VCaP (cell line): ENCODE data around the gene PIGT.

Experiments used
- H3K27ac ChIP-seq: fragments of 450-650 bp; 2 replicates; pipeline ENCODE4 v1.5.1; 2017
- TF ChIP-seq, protein P1 (sequence below): fragments of 450-650 bp; conservative IDR thresholded peaks from 2 replicates; pipeline ENCODE4 v1.5.1; 2017; ENCODE audit warnings: mild to moderate bottlenecking, moderate library complexity

Gene PIGT

DNA sequence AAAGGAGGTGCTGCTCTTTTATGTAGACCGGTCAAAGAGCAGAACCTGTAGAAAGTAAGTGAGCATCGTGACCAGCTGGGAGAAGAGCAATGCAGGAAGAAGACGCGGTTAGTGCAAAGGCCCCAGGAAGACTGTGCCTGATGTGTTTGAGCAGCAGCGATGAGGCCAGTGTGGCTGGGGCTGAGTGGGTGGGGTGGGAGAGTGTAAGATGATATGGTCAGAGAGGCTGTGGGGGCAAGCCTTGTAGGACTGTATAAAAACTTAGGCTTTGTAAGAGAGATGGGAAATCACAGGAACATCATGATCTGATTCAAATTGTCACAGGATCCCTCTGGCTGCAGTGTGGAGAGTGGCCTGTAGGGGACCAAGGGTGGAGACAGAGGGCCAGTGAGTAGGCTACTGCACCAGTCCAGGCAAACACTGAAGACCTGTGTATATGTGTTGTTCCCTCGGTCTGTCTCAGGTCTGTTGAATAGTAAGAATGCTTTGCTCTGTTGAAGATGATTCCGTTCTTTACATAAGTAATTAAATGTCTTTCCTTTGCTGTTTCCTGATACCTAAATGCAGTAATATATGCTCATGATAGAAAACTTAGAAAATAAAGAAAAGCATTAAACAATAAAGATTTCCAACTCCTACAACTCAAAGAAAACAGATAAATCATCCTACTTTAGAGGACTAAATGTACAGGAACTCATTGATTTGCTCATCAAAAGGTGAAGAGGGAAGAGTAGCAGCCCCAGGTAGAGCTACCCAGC lies 30.0 kb downstream of the PIGT start:
- no peak overlapping the region for H3K27ac ChIP-seq
- TF ChIP-seq, protein P1, sequence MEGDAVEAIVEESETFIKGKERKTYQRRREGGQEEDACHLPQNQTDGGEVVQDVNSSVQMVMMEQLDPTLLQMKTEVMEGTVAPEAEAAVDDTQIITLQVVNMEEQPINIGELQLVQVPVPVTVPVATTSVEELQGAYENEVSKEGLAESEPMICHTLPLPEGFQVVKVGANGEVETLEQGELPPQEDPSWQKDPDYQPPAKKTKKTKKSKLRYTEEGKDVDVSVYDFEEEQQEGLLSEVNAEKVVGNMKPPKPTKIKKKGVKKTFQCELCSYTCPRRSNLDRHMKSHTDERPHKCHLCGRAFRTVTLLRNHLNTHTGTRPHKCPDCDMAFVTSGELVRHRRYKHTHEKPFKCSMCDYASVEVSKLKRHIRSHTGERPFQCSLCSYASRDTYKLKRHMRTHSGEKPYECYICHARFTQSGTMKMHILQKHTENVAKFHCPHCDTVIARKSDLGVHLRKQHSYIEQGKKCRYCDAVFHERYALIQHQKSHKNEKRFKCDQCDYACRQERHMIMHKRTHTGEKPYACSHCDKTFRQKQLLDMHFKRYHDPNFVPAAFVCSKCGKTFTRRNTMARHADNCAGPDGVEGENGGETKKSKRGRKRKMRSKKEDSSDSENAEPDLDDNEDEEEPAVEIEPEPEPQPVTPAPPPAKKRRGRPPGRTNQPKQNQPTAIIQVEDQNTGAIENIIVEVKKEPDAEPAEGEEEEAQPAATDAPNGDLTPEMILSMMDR: peak; percentile 7; the same call in 1 of the 2 replicates

DNA sequence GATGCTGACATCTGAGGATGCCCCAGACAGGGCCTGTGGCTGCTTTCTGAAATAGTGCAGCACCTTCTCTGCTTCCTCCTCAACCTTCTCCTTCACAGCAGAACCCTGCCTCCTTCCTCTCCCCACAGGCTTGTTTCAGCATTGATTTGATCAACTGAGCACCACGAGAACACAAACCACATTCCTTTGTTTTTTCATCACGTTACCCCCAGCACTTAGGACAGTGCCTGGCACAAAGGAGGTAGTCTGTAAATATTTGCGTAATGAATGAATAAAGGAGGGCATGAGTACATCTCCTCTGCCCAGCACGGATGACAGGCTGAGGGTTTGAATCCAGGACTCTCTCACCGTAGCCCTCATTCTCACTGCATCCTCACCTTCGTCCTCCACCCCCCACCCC lies 32.3 kb downstream of the PIGT start:
- H3K27ac ChIP-seq: no peak overlapping the region
- TF ChIP-seq, protein P1: no peak

DNA sequence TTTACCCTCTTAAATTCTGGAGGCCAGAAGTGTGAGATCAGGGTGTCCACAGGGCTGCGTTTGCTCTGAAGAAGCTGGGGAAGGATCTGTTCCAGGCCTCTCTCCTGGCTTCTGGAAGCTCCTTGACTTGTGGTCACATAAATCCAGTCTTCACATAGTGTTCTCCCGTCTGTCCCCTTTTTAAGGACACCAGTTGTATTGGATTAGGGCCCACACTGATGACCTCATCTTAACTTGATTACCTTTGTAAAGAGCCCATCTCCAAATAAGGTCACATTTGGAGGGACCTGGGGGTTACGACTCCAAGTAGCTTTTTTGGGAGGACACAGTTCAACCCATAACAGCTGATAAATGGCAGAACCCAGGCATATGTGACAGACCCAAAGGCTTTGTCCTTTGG lies 33.6 kb downstream of the PIGT start:
- no peak overlapping the region for H3K27ac ChIP-seq
- TF ChIP-seq, protein P1: no peak

DNA sequence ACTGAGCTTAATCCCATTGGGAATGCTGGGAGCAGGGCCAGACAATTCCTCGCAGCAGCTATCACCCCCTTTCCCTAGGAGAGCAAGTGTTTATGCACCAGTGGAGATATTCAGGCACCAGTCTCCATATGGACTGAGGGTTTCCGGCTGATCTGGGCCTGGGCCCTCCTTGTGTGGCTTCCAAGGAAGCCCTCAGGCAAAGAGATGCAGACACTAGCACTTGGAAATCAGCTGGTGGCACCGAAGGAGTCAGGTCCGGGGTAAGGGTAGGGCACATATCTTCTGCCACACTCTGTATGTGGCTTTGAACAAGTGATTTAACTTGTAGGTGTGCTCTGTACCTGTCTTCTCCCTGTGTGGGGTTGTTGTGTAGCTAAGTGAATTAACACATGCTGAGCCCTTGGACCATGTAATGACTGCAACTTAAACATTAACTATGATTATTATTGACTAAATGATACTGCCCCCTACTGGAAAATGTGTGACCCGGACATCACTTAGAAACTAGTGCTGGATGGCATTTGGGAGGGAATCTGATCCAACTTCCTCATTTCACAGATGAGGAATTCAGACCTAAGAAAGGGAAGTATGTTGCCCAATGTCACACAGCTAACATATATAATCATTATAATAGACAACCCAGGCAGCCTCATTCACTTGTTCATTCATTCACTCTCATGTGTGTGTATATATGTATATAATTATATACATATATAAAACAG lies 34.3 kb downstream of the PIGT start:
- TF ChIP-seq, protein P1: peak; percentile 59; the same call in 1 of the 2 replicates
- no peak overlapping the region for H3K27ac ChIP-seq

DNA sequence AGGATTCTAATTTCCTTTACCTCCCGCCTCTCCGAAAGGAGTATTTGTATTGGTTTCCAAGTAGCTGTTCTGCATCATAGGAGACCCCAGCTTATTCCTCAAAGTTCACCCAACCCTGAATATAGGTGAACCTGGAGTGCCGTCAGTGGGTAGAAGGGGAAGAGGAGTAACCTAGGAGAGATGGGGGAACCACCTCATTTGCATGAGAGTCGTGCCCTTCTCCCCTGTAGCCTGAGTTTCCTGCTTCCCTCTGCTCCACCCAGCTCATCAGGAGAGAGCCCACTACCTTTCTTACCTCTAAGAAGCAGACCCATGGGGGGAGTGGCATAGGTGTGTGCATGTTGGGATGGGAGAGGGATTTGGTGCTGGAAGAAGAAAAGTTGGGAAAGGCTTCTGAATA lies 36.3 kb downstream of the PIGT start:
- TF ChIP-seq, protein P1: no peak
- H3K27ac ChIP-seq: no peak overlapping the region

DNA sequence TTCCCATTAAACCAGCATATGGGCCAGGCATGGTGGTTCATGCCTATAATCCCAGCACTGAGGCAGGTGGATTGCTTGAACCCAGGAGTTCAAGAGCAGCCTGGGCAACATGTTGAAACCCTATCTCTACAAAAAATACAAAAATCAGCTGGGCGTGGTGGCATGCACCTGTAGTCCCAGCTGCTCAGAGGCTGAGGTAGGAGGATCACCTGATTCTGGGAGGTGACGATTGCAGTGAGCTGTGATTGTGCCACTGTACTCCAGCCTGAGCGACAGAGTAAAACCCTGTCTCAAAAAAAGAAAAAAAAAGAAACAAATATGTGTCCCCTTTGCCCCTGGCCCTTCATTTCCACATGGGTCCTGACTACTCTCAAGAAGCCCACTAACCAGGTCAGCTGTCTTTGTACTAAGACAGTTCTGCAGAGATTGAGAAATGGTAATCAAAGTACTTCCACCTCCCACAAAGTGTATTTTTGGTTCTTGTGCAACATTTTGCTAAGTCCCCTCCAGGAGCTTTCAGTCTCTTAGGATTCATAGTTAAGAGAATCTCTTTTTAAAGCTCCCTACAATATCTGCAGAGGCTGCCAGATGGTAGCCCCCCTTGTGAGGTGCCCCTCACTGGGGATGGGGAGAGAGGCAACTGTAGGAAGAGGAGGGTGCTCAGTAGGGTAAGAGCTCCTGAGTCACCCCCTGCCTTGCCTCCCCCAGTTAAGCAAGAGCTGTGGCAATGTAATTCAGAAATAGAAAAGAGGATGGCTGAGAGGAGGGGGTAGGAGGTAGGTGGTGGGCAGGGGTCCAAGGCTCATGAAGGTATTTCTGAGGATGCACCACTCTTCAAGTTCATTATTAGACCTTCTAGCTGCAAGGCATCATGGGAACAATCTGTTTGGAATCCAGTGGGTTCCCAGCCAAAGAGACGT lies 37.1 kb downstream of the PIGT start:
- TF ChIP-seq, protein P1: no peak
- no peak overlapping the region for H3K27ac ChIP-seq

DNA sequence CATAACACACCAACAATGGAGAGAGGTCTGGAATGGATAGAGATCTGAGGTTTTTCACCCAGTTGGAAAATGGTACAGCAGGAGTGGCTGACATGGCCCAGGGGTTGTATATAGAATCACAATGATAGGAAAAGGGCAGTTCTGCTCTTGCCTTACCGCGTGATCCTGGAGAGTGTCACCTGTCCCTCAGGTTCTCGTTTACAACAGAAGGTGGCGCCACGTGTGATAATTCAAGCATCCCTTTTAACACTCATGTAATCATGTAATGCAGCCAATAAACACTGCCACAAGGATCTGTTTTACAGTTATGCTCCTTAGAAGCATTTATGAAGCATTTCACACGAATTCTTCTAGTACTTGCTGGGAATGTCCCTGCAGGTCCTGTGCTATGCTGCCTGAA lies 40.7 kb downstream of the PIGT start:
- no peak overlapping the region for H3K27ac ChIP-seq
- TF ChIP-seq, protein P1: peak; percentile 68
